Neural progenitor cell (in vitro differentiated cells): ENCODE measurements around the gene SMAP2.

ENCODE experiments used
- CTCF ChIP-seq: fragments of 200-600 bp; sonication (generic); IDR thresholded peaks from 2 replicates; pipeline ENCODE4 v1.5.1; 2017; ENCODE audit warnings: antibody characterized with exemption, mild to moderate bottlenecking
- EZH2 ChIP-seq: fragments of 200-600 bp; sonication (generic); IDR thresholded peaks from 2 replicates; pipeline ENCODE4 v1.6.1; 2017; ENCODE audit warnings: antibody characterized with exemption, mild to moderate bottlenecking, moderate library complexity

GRCh38 chr1:40379785-40380452 lies 6.4 kb downstream of the SMAP2 start:
- no peak for TF ChIP-seq EZH2
- no peak for TF ChIP-seq CTCF
